Natural killer cell treated with Interleukin-12 subunit alpha and Interleukin-12 subunit beta and Interleukin-15 and Interleukin-18, amount 100 ng/mL, for 72 hours (primary cell): ENCODE results near the gene OTULIN. TPM values are rescaled to one million over a fixed set of nuclear protein-coding genes. Genes with fewer than 3 reads are reported as not detected.
A peak's percentile ranks its signal among the peaks of the same experiment; 100 is the strongest.

Source experiments
- ATAC-seq, 2 donors: fragments of 150-1000 bp; cut with Tn5 transposase in 1 of 2; sonication (Bioruptor Pico), chemical (Tn5 transposase) in 1 of 2; 2 replicates each; pipeline ENCODE4 v1.10.0; 2021
- DNase-seq: peaks from one replicate; pipeline ENCODE4 v3.0.0; 2022; ENCODE audit warnings: low spot score
- H3K27ac Mint-ChIP-seq, 2 donors: 1 replicate in 1 of 2; 2 replicates in 1 of 2; pipeline ENCODE4 v1.8.0; 2022; ENCODE audit warnings: mixed read lengths in 2 of 2, mild to moderate bottlenecking in 1 of 2, moderate library complexity in 1 of 2
- H3K27me3 Mint-ChIP-seq, 2 donors: 1 replicate in 1 of 2; 2 replicates in 1 of 2; pipeline ENCODE4 v1.8.0; 2022; ENCODE audit warnings: mixed read lengths in 2 of 2
- H3K36me3 Mint-ChIP-seq: one replicate; pipeline ENCODE4 v1.8.0; 2022; ENCODE audit warnings: mixed read lengths
- H3K4me1 Mint-ChIP-seq, 2 donors: 1 replicate in 1 of 2; 2 replicates in 1 of 2; pipeline ENCODE4 v1.8.0; 2022; ENCODE audit warnings: low read depth in 2 of 2, mixed read lengths in 2 of 2, mild to moderate bottlenecking in 1 of 2
- H3K4me3 Mint-ChIP-seq: one replicate; pipeline ENCODE4 v1.8.0; 2022; ENCODE audit warnings: mixed read lengths
- H3K9me3 Mint-ChIP-seq: 2 replicates; pipeline ENCODE4 v1.8.0; 2022; ENCODE audit warnings: mixed read lengths
- total RNA-seq, 2 donors: library from RNA; stranded (reverse); gene quantifications; one replicate each; pipeline ENCODE4 v1.2.3, GENCODE V29; 2022

Gene OTULIN
- total RNA-seq, 2 donors from 2014 or later, result 111 to 135 TPM

DNA sequence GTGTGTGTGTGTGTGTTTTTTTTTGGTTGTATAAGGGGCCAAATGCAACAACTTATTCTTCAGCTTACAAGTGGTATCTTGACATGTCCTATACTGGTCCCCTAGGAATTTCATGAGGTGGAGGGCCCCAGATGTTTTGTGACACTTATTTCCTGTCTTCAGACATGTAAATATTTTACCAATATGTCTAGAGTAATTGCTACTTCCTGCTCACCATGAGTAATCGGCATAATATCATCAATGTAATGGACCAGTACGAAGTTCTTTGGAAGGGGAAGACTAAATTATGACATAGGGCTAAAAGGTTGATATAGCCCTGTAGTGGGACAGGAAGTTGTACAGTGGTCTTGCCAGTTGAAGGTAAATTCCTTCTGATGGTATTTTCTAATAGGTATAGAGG is 3.7 kb upstream of the OTULIN start:
- peaks cover 40 to 51% of the 10 kb centered on the region in 2 donors for H3K4me1 Mint-ChIP-seq
- peaks cover 4% of the 10 kb centered on the region for H3K36me3 Mint-ChIP-seq
- peaks cover 3% of the 10 kb centered on the region for H3K9me3 Mint-ChIP-seq
- ATAC-seq (no peak), DNase-seq (no peak)
- no peaks in the 10 kb centered on the region for H3K27me3 Mint-ChIP-seq
- peak overlapping the region; percentile 23 to 33 for H3K27ac Mint-ChIP-seq
- H3K4me3 Mint-ChIP-seq, result peak overlapping the region; percentile 11

DNA sequence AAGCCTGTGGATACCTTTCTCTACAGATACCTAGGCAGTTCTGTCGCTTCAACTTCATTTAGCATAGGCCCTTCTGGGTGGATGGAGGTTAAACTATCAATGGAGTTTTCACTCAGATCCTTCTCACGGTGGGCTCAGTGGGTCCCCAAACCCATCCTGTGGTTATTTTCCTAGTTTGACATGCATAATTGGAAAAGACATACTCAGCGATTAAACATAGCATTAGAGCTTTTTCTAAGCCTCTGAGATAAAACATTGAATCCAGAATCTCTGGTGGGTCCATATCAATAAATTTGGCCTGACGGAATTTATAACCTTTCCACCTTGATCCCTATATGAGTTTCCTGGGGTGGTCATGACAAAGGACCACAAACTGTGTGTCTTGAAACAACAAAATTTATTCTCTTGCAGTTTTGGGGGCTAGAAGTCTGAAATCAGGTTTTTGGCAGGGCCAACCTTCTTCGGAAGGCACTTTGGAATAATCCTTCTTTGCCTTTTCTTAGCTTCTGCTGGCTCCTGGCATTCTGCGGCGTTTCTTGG is 1.7 kb upstream of the OTULIN start:
- peaks cover 49 to 58% of the 10 kb centered on the region in 2 donors for H3K4me1 Mint-ChIP-seq
- peaks cover 3% of the 10 kb centered on the region for H3K9me3 Mint-ChIP-seq
- DNase-seq, result no peak
- no peak for ATAC-seq
- H3K27ac Mint-ChIP-seq, result peak overlapping the region; percentile 92 to 97
- peak overlapping the region; percentile 91 for H3K4me3 Mint-ChIP-seq
- H3K27me3 Mint-ChIP-seq, result no peaks in the 10 kb centered on the region
- H3K36me3 Mint-ChIP-seq, result peaks cover 17% of the 10 kb centered on the region

DNA sequence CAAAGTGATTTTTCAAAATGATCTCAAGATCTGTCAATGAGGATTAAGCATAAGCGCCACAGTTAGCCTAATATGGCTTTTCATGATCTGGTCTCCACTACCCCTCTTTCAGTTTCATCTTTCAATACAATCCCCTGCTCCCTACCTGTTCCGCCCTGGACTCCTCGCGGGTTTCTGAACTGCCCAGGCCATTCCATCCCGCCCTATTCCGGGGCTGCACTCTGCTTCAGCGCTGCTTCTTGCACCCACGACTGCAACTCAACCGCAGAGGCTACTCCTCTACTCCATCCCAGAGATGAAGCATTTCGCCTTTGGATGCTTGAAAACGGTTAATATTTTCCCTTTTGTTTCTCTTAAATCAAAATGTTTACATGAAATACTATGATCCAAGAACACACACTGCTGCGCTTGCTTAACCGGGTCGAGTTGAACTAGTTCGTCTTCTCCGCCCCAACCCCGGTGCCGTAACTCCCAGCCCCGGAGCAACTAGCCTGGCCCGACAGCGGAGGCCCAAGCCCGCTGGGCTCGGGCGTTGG is 716 bp upstream of the OTULIN start:
- DNase-seq, result peak; percentile 65
- peaks cover 3% of the 10 kb centered on the region for H3K9me3 Mint-ChIP-seq
- peak overlapping the region; percentile 92 to 97 for H3K27ac Mint-ChIP-seq
- H3K4me3 Mint-ChIP-seq, result peak overlapping the region; percentile 91
- peak; percentile 18 to 21 for ATAC-seq
- H3K27me3 Mint-ChIP-seq, result no peaks in the 10 kb centered on the region
- H3K4me1 Mint-ChIP-seq, result peaks cover 57 to 69% of the 10 kb centered on the region in 2 donors
- H3K36me3 Mint-ChIP-seq, result peaks cover 25% of the 10 kb centered on the region

DNA sequence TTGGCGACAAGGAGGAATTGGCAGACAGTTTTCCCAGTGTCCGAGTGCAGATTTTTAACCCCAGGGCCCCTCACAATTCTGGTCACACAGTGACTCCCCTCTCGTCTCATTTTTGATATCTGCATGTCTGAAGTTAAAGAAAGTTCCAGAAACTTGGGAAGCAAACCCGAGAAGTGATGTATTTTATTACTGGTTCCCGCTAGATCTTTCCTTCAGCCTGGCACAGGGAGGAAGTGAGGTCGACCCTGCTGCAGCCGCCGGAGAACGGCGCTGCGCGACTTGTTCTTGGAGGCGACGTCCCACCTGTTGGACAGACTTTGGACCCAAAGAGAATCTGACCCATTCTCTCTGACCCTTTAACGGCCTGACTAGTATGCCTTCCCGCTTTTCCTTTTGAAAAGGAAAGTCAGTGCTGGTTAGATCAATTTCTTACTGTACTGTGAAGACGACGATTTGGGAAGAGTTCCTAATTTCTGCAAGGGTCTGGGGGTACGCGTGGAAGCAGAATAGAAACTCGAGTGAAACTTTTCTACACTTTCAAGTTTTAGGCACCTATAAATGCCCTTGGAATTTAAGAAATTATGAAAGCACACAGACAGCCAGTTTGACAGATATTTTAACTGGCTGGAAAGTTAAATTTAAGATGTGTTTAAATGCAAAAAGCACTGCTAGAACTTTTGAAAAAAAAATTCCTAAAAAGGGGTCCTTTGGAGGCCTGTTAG is 744 bp downstream of the OTULIN start:
- peaks cover 56 to 74% of the 10 kb centered on the region in 2 donors for H3K4me1 Mint-ChIP-seq
- H3K9me3 Mint-ChIP-seq, result peaks cover 3% of the 10 kb centered on the region
- H3K27me3 Mint-ChIP-seq, result no peaks in the 10 kb centered on the region
- ATAC-seq, result no peak
- H3K36me3 Mint-ChIP-seq, result peaks cover 25% of the 10 kb centered on the region
- H3K4me3 Mint-ChIP-seq, result peak overlapping the region; percentile 97
- H3K27ac Mint-ChIP-seq, result peak overlapping the region; percentile 86 to 98
- no peak for DNase-seq

DNA sequence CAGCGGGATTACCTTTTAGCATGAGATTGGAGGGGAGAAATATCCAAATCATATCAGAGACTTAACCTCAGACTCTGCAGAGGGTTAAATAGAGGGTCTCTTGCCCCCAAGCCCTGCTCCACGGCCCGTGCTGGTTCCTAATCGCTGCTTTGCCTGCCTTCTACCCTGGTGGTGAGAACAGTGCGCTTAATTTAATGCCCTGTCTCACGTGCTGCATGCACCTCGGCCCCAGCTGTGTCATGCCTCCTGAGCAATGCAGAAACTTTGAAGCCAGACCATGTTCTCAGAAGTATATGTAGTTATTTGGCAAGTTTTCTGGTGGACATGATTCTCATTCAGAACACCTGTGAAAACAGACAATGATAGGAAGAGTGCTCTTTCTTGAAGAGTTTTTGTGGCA is 1.4 kb downstream of the OTULIN start:
- H3K36me3 Mint-ChIP-seq, result peaks cover 25% of the 10 kb centered on the region
- H3K4me1 Mint-ChIP-seq, result peaks cover 56 to 76% of the 10 kb centered on the region in 2 donors
- H3K27me3 Mint-ChIP-seq, result no peaks in the 10 kb centered on the region
- no peak for ATAC-seq
- H3K27ac Mint-ChIP-seq, result peak overlapping the region; percentile 86 to 98
- H3K4me3 Mint-ChIP-seq, result peak overlapping the region; percentile 97
- no peak for DNase-seq
- no peaks in the 10 kb centered on the region for H3K9me3 Mint-ChIP-seq

DNA sequence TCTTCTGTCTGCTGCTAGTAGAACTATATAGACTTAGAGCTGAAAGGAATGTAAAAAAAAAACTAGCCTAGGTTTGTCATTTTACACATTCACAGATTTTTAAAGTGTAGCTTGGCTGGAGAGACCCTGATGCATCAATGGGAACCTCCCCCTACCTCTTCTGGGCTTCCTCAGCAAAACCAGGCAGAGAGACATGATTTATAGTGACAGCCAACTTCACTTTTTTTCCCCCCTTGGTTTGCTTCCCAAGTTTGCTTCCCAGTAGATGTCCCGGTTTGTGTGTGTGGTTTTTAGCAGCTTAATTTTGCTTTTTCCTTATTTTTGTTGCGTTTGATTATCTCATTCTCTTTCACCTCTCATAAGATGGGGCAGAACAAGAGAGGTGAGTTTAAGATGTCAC is 1.8 kb downstream of the OTULIN start:
- peak overlapping the region; percentile 97 for H3K4me3 Mint-ChIP-seq
- H3K9me3 Mint-ChIP-seq, result no peaks in the 10 kb centered on the region
- DNase-seq, result no peak
- H3K4me1 Mint-ChIP-seq, result peaks cover 56 to 78% of the 10 kb centered on the region in 2 donors
- H3K27ac Mint-ChIP-seq, result peak overlapping the region; percentile 86 to 98
- H3K27me3 Mint-ChIP-seq, result no peaks in the 10 kb centered on the region
- ATAC-seq, result no peak
- peaks cover 25% of the 10 kb centered on the region for H3K36me3 Mint-ChIP-seq

DNA sequence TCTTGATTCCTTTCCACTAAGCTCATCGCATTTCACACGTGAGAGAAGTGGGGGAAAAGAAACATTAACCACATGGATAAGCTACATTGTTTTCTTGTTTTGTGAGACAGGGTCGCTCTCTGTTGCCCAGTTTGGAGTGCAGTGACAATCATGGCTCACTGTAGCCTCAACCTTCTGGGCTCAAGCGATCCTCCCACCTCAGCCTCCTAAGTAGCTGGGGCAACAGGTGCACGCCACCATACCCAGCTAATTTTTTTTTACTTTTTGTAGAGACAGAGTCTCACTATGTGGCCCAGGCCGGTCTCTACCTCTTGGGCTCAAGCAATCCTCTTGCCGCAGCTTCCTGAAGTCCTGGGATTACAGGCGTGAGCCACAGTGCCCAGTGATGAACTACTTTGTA is 2.8 kb downstream of the OTULIN start:
- Mint-ChIP-seq H3K4me3 (peak overlapping the region; percentile 97), H3K4me1 (peaks cover 61 to 82% of the 10 kb centered on the region in 2 donors), H3K27ac (peak overlapping the region; percentile 86 to 98), H3K36me3 (peaks cover 25% of the 10 kb centered on the region), H3K27me3 (no peaks in the 10 kb centered on the region), H3K9me3 (no peaks in the 10 kb centered on the region)
- ATAC-seq (no peak), DNase-seq (no peak)

DNA sequence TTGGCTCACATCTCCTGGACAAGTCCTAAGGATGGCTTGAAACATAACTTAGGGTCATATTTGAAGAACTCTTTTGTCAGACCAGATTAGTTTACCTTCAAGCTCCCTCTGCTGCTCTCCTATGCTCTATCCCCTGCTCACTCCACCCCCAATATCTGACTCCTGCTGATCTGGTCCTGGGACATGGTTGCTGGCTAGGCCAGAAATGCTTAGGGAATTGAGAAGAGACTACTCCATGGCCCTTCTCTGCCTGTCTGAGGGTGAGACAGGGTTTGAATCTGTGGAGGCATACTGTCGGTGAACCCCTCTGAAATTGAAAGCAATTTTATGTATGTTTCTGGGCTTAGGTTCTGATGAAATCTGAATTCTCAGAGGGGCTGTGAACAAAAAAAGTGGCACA is 3.3 kb downstream of the OTULIN start:
- H3K27me3 Mint-ChIP-seq, result no peaks in the 10 kb centered on the region
- peaks cover 65 to 82% of the 10 kb centered on the region in 2 donors for H3K4me1 Mint-ChIP-seq
- no peak for DNase-seq
- H3K4me3 Mint-ChIP-seq, result peak overlapping the region; percentile 97
- H3K9me3 Mint-ChIP-seq, result no peaks in the 10 kb centered on the region
- H3K36me3 Mint-ChIP-seq, result peaks cover 28% of the 10 kb centered on the region
- H3K27ac Mint-ChIP-seq, result peak overlapping the region; percentile 86 to 98
- no peak for ATAC-seq

DNA sequence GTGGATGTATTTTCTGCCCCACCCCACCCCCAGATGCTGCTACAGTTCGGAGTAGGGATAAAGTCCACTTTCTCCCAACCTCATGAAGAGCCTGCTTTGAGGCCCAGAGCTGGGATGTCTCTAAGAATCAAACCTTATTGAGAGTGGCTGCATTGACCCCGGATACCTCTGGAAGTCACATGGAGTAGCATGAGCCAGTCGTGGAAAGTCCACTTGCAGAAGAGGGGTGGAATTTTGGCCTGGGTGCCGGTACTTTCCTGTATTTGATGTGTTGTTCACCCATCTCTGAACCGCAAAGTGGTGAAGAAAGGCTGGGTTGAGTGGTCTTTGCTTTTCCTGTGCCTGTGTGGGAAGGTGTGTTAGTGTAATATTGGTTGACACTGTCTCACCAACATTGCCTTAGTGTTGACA is 3.7 kb downstream of the OTULIN start:
- Mint-ChIP-seq H3K4me1 (peaks cover 68 to 82% of the 10 kb centered on the region in 2 donors), H3K4me3 (peak overlapping the region; percentile 97), H3K27me3 (no peaks in the 10 kb centered on the region), H3K27ac (peak overlapping the region; percentile 86 to 98), H3K36me3 (peaks cover 29% of the 10 kb centered on the region), H3K9me3 (no peaks in the 10 kb centered on the region)
- DNase-seq, result peak; percentile 91
- peak; percentile 51 to 54 for ATAC-seq

DNA sequence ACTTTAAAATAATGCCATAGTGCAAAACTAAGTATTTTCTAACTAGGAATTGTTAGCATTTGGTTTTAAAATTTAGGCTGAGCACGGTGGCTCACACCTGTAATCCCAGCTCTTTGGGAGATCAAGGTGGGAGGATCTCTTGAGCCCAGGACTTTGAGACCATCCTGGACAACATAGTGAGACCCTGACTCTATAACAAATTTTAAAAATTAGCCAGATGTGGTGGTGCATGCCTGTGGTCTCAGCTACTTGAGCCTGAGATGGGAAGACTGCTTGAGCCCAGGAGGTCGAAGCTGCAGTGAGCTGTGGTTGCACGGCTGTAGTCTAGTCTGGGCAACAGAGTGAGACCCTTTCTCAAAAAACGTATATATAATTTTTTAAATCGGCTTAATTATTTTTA is 4.9 kb downstream of the OTULIN start:
- Mint-ChIP-seq H3K27me3 (no peaks in the 10 kb centered on the region), H3K4me1 (peaks cover 71 to 84% of the 10 kb centered on the region in 2 donors), H3K36me3 (peaks cover 39% of the 10 kb centered on the region), H3K4me3 (no peak overlapping the region), H3K9me3 (no peaks in the 10 kb centered on the region), H3K27ac (peak overlapping the region; percentile 86 to 93)
- ATAC-seq, result no peak
- DNase-seq, result no peak

DNA sequence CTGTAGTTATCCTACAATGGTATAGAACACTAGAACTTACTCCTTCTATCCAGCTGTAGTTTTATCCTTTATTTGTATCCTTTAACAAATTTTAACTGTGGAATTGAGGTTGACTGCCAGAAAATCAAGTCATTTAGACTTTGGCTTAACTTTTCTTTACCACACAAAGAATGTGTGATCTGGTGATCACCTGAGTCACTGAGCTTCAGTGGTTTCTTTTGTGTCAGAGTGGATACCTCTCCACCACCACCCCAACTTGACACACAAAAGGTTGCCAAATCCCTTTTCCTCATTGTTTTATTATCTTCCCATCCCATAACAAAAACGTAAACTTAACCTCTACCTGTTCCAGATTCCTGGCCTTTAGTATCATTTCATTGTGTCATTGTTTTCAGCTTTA is 5.5 kb downstream of the OTULIN start:
- H3K4me1 Mint-ChIP-seq, result peaks cover 75 to 88% of the 10 kb centered on the region in 2 donors
- H3K4me3 Mint-ChIP-seq, result peak overlapping the region; percentile 63
- peaks cover 40% of the 10 kb centered on the region for H3K36me3 Mint-ChIP-seq

DNA sequence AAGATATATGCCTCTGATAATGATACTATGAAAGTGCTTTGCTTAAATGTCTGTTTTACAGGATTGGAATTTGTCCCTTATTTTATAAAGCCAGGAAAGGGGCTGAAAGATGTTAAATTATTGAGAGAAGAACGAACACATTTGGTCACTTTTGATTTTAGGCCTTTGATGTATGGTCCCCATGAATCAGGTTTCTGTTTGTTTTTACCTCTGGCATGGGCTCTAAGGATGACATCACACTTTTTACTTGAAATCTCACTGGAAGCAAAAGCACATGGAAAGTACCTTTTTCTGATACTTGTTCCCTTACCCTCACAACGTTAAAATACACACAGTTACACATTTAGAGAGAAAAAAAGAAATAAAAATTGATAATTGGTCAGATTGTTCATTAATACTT is 6.9 kb downstream of the OTULIN start:
- peak overlapping the region; percentile 77 for H3K4me3 Mint-ChIP-seq
- no peaks in the 10 kb centered on the region for H3K27me3 Mint-ChIP-seq
- peaks cover 80 to 89% of the 10 kb centered on the region in 2 donors for H3K4me1 Mint-ChIP-seq
- no peaks in the 10 kb centered on the region for H3K9me3 Mint-ChIP-seq
- DNase-seq, result no peak
- ATAC-seq, result no peak
- peaks cover 36% of the 10 kb centered on the region for H3K36me3 Mint-ChIP-seq
- peak overlapping the region; percentile 86 to 93 for H3K27ac Mint-ChIP-seq

More for the DNA sequence above, 5.5 kb downstream of the OTULIN start:
- Mint-ChIP-seq H3K9me3 (no peaks in the 10 kb centered on the region), H3K27me3 (no peaks in the 10 kb centered on the region), H3K27ac (peak overlapping the region; percentile 86 to 93)
- ATAC-seq (no peak), DNase-seq (no peak)

DNA sequence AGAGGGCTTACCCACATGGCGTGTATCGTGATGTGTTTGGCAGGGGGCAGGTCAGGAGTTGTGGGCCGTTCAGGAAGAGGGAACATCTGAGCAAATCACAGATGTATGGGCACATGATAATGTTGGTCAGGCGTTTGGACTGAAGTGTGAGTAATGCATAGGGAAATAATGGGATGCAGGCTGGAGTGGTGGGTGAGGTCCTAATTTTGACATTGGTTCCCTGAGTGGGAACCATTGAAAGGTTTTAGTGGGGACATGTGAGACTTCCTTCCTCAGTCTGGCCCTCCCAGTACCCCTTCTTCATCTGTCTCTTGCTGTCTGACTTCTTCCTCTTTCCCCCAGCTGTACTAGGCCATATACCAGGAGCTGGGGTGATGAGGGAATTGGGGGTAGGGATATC is 7.6 kb downstream of the OTULIN start:
- Mint-ChIP-seq H3K4me1 (peaks cover 76 to 85% of the 10 kb centered on the region in 2 donors), H3K4me3 (peak overlapping the region; percentile 77), H3K9me3 (no peaks in the 10 kb centered on the region), H3K27me3 (no peaks in the 10 kb centered on the region), H3K27ac (peak overlapping the region; percentile 86 to 93), H3K36me3 (peaks cover 33% of the 10 kb centered on the region)
- no peak for DNase-seq
- no peak for ATAC-seq
